AG04450 (cell line): ENCODE measurements around the gene IFT20. TPM values are rescaled to one million over a fixed set of nuclear protein-coding genes. Genes with fewer than 3 reads are reported as not detected.
A peak's percentile ranks its signal among the peaks of the same experiment; 100 is the strongest.

Experiments
- CTCF ChIA-PET: fragments of 300-600, 350-600 bp; formaldehyde crosslinking; extraction: SDS; loops from one replicate; lab custom pipeline; 2022; ENCODE audit warnings: antibody characterized with exemption, inconsistent platforms; lab: Charles Lee
- POLR2A ChIA-PET: fragments of 350-600 bp; formaldehyde crosslinking; extraction: SDS; loops from one replicate; lab custom pipeline; 2021; ENCODE audit warnings: antibody characterized with exemption, inconsistent platforms; lab: Yijun Ruan, JAX
- DNase-seq: peaks from one replicate; pipeline ENCODE4 v3.0.0-alpha.2; 2011; ENCODE audit warnings: low read depth, low spot score
- H3K27ac ChIP-seq: one replicate; pipeline ENCODE4 v1.5.1; 2012; ENCODE audit warnings: low read depth, low read length, control low read depth
- H3K27me3 ChIP-seq: one replicate; pipeline ENCODE4 v1.6.0; 2012; ENCODE audit warnings: low read length; ENCODE audit not compliant: control insufficient read depth, insufficient read depth
- H3K4me3 ChIP-seq: 2 replicates; pipeline ENCODE4 v1.5.1; 2011; ENCODE audit warnings: mild to moderate bottlenecking, low read depth, low read length, control low read depth
- H3K9me3 ChIP-seq: 2 replicates; pipeline ENCODE4 v1.5.1; 2012; ENCODE audit warnings: low read length; ENCODE audit not compliant: control insufficient read depth, insufficient read depth
- CTCF ChIP-seq: IDR thresholded peaks from 2 replicates; pipeline ENCODE4 v1.5.1; 2011; ENCODE audit warnings: low read depth, low read length, control low read depth, inconsistent platforms
- polyA plus RNA-seq: library from polyadenylated mRNA; depleted of rRNA; stranded (reverse); fragments of >200 nt; gene quantifications from 2 replicates; pipeline ENCODE4 v1.2.3, GENCODE V29; 2011

IFT20 gene
- polyA plus RNA-seq, 1 experiment: 67.1 TPM

GRCh38 chr17:28364665-28365363 is 29.5 kb upstream of the IFT20 start, which contains the start of gene SEBOX:
Gene SEBOX, minus strand, starts transcription at chr17:28365199. Its CDS starts 48 bp downstream, at chr17:28365151.
- ChIA-PET POLR2A (no interaction called here), CTCF (no interaction called here)
- DNase-seq: no peak
- H3K27me3 ChIP-seq: no peaks in the 10 kb centered on the region
- H3K9me3 ChIP-seq: no peaks in the 10 kb centered on the region
- H3K27ac ChIP-seq: no peak within 1 kb of the TSS
- TF ChIP-seq CTCF: no peak
- H3K4me3 ChIP-seq: no peak within 1 kb of the TSS

DNA sequence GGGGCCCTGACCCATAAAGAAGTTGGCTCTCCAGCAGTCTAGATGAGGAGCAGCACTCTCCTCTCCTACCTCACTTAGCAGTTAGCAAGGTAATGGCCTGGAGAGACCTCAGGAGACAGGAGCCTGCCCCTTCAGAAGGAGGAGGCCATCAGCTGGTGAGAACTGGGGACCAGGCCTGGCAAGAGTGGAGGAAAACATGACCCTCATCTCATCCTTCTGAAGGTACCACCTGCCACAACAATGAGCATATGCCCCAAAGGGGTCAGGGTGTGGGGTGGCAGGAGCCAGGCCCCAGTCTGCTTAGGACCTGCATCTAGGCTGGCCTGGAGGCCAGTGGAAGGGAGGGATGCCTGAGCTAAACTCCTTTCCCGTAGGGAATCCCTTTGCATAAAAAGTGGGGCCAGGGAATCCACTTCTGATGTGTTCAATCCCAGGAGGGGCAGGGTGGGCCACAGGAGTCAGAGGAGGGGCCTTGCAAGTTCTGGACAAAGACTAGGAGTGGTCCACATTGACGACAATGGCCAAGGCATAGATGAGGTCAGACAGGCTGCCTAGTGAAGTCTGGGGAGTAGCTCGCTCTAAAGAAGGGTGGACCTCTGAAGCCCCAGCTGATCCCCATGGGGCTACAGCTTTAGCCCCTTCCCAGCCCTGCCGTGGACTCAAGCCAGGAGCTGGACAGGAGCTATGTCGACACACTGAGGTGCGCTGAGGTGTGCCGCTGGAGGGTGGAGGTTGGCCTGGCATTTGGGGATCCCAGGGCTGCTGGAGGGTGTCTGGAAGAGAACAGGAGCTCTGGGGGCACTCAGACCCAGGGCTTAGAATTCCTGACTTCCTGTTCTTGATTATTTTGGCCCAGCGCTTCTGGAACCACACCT is 28.7 kb upstream of the IFT20 start:
- H3K27ac ChIP-seq: no peak overlapping the region
- no peak for TF ChIP-seq CTCF
- POLR2A ChIA-PET: no interaction called here
- no peaks in the 10 kb centered on the region for H3K27me3 ChIP-seq
- no peak overlapping the region for H3K4me3 ChIP-seq
- no peak for DNase-seq
- no peaks in the 10 kb centered on the region for H3K9me3 ChIP-seq
- CTCF ChIA-PET: no interaction called here

GRCh38 chr17:28363186-28363585 is 27.9 kb upstream of the IFT20 start:
- Histone ChIP-seq H3K4me3 (no peak overlapping the region), H3K27me3 (no peaks in the 10 kb centered on the region), H3K27ac (no peak overlapping the region), H3K9me3 (no peaks in the 10 kb centered on the region)
- ChIA-PET CTCF (no interaction called here), POLR2A (no interaction called here)
- no peak for DNase-seq
- TF ChIP-seq CTCF: no peak

DNA sequence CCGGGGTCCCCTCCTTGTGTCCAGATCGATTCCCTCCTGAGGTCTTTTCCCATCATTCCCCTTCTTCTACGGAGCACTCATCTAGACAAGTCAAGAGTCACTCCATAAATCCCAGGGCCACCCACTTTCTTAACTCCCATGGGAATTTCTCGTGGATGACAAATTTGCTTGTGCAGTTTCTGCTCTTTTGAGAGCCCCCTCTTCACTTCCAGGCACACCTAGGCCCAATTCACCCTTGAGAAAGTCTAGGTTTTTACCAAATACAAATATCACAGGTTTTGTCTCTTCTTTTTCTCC is 22.6 kb upstream of the IFT20 start:
- Histone ChIP-seq H3K27ac (peak overlapping the region; percentile 13), H3K4me3 (peak overlapping the region; percentile 96), H3K9me3 (no peaks in the 10 kb centered on the region; the same call in 1 of the 2 replicates), H3K27me3 (no peaks in the 10 kb centered on the region)
- DNase-seq: no peak
- no peak for TF ChIP-seq CTCF
- CTCF ChIA-PET: interaction anchor here (1.5 to 1.6 kb wide), 2 partner anchors 9 to 58 kb away, joined by 4 to 7 read pairs; no protein-coding TSS in a partner anchor
- POLR2A ChIA-PET: interaction anchor here (1.0 to 2.3 kb wide), 6 partner anchors 10 to 59 kb away, joined by 3 to 36 read pairs (median 12); partner anchors contain the start of genes IFT20, SARM1, TNFAIP1 and VTN
